Activated naive CD8-positive, alpha-beta T cell (primary cell): ENCODE data around the gene AHDC1.

ENCODE experiments used
- H3K27ac Mint-ChIP-seq: one replicate; pipeline ENCODE4 v1.8.0; 2021; ENCODE audit warnings: mixed read lengths
- H3K27me3 Mint-ChIP-seq: one replicate; pipeline ENCODE4 v1.8.0; 2021; ENCODE audit warnings: mixed read lengths
- H3K36me3 Mint-ChIP-seq: one replicate; pipeline ENCODE4 v1.8.0; 2021; ENCODE audit warnings: mixed read lengths
- H3K4me1 Mint-ChIP-seq: one replicate; pipeline ENCODE4 v1.8.0; 2021; ENCODE audit warnings: low read depth, mixed read lengths
- H3K4me3 Mint-ChIP-seq: one replicate; pipeline ENCODE4 v1.8.0; 2021; ENCODE audit warnings: mild to moderate bottlenecking, mixed read lengths
- H3K9me3 Mint-ChIP-seq: one replicate; pipeline ENCODE4 v1.8.0; 2021; ENCODE audit warnings: low read depth, mixed read lengths

AHDC1 gene

GRCh38 chr1:27589441-27589840, 14.5 kb downstream of the AHDC1 start:
- no peaks in the 10 kb centered on the region for H3K27me3 Mint-ChIP-seq
- H3K4me1 Mint-ChIP-seq, result peaks cover 1% of the 10 kb centered on the region
- H3K9me3 Mint-ChIP-seq, result no peaks in the 10 kb centered on the region
- H3K27ac Mint-ChIP-seq, result no peak overlapping the region
- no peaks in the 10 kb centered on the region for H3K36me3 Mint-ChIP-seq
- H3K4me3 Mint-ChIP-seq, result no peak overlapping the region

- Mint-ChIP-seq H3K4me1 (peaks cover 1% of the 10 kb centered on the region), H3K36me3 (peaks cover under 1% of the 10 kb centered on the region), H3K9me3 (no peaks in the 10 kb centered on the region), H3K27ac (no peak overlapping the region), H3K27me3 (no peaks in the 10 kb centered on the region), H3K4me3 (no peak overlapping the region)
Measured at GRCh38 chr1:27588256-27589232, 15.4 kb downstream of the AHDC1 start.

GRCh38 chr1:27585684-27586083, 18.3 kb downstream of the AHDC1 start:
- H3K27me3 Mint-ChIP-seq, result no peaks in the 10 kb centered on the region
- no peaks in the 10 kb centered on the region for H3K9me3 Mint-ChIP-seq
- H3K4me3 Mint-ChIP-seq, result no peak overlapping the region
- H3K4me1 Mint-ChIP-seq, result no peaks in the 10 kb centered on the region
- peaks cover 5% of the 10 kb centered on the region for H3K36me3 Mint-ChIP-seq
- no peak overlapping the region for H3K27ac Mint-ChIP-seq

DNA sequence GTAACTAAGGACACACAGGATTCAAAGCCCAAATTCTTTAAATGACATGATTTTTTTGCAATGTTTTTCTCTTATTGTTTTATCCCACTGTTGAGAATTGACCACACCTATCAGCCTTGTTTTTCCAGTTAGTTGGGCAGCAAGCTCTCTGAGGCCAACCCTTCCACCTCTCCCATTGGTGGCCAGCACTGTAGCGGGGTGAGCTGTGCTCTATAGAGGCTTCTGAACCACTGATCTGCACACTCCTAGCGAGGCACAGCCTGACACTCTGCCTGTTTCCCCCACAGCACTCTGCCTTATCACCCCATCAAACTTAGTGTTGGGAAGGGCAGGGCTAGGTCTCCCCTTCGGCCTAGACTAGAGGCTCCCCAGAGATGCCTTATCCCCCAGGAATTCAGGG, 19.5 kb downstream of the AHDC1 start:
- Mint-ChIP-seq H3K4me1 (peaks cover 5% of the 10 kb centered on the region), H3K4me3 (no peak overlapping the region), H3K9me3 (no peaks in the 10 kb centered on the region), H3K36me3 (peaks cover 5% of the 10 kb centered on the region), H3K27me3 (no peaks in the 10 kb centered on the region), H3K27ac (no peak overlapping the region)

DNA sequence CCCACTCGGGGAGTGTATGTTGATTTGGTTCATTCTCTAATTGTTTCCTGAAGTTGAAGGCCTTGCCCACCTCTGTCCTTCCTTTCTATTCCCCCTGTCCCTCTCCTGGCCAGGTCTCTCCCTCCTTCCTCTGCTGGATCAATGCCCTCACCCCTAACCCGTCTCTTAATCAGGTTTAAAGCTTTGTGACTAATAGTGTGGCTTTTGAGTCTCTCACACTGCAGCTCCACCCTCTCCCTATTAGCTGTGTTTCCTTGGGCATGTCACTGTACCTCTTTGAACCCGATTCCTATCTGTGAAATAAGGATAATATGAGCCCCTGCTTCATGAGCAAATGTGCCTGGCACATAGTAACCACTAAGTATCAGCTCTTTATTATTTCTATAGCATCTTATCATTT, 20.5 kb downstream of the AHDC1 start:
- no peak overlapping the region for H3K27ac Mint-ChIP-seq
- H3K9me3 Mint-ChIP-seq, result no peaks in the 10 kb centered on the region
- H3K27me3 Mint-ChIP-seq, result no peaks in the 10 kb centered on the region
- no peak overlapping the region for H3K4me3 Mint-ChIP-seq
- peaks cover 10% of the 10 kb centered on the region for H3K4me1 Mint-ChIP-seq
- peaks cover 5% of the 10 kb centered on the region for H3K36me3 Mint-ChIP-seq

- peaks cover 14% of the 10 kb centered on the region for H3K4me1 Mint-ChIP-seq
- no peak overlapping the region for H3K27ac Mint-ChIP-seq
- H3K4me3 Mint-ChIP-seq, result no peak overlapping the region
- H3K9me3 Mint-ChIP-seq, result no peaks in the 10 kb centered on the region
- no peaks in the 10 kb centered on the region for H3K27me3 Mint-ChIP-seq
- peaks cover 5% of the 10 kb centered on the region for H3K36me3 Mint-ChIP-seq
Measured at GRCh38 chr1:27581823-27582243, 22.1 kb downstream of the AHDC1 start.

DNA sequence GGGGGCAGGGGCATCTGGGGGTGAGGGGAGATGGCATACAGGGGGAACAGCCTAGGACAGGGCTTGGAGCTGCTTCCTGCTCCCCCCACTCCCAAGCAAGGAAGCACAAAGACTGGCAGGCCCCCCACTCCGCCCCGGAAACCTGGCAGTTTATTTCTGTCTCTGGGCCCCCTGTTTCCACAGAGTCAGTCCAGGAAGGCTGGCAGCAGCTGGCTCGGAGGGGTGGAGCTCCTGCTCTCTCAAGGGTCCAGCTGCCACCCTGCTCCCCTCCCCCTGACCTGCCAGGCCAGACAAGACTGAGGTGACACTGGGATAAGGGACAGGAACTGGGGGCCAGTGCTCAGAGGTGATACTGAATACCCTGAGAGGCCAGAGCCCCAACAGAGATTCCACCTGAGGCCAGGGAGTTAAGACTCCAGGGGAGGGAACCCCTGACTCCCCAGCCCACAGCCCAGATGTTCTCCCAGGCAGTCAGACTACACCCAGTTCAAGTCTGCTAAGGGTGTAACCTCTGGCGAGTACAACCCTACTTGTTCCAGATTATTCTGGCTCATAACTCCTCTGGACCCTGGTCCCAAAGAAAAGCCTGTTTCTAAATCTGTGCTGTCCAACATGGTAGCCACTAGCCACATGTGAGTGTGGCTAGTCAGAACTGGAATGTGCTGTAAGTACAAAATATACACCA, 26.3 kb downstream of the AHDC1 start:
- H3K9me3 Mint-ChIP-seq, result no peaks in the 10 kb centered on the region
- no peak overlapping the region for H3K4me3 Mint-ChIP-seq
- no peaks in the 10 kb centered on the region for H3K36me3 Mint-ChIP-seq
- H3K27ac Mint-ChIP-seq, result no peak overlapping the region
- no peaks in the 10 kb centered on the region for H3K27me3 Mint-ChIP-seq
- H3K4me1 Mint-ChIP-seq, result peaks cover 25% of the 10 kb centered on the region

DNA sequence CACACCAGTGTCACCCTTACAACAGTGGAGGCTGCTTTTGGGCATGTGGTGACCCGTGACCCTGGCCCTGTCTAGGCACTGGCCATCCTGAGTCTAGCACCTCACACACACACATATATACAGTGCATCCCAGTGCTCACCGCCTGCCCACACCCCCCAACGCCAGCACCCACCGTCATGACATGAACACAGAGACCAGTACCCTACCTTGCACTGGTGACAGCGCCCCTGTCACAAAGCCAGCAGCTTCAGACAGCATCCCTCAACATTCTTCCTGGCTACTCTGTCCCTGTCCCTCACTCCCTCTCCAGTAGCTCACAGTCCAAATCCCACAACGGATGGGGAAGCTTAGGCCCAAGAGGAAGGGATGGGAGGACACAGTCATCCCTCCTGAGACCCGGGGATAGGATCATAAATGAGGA, 27.1 kb downstream of the AHDC1 start:
- Mint-ChIP-seq H3K36me3 (no peaks in the 10 kb centered on the region), H3K9me3 (no peaks in the 10 kb centered on the region), H3K4me3 (peak overlapping the region; percentile 47), H3K27ac (no peak overlapping the region), H3K4me1 (peaks cover 25% of the 10 kb centered on the region), H3K27me3 (no peaks in the 10 kb centered on the region)

- peaks cover 27% of the 10 kb centered on the region for H3K4me1 Mint-ChIP-seq
- H3K27ac Mint-ChIP-seq, result no peak overlapping the region
- H3K27me3 Mint-ChIP-seq, result no peaks in the 10 kb centered on the region
- no peaks in the 10 kb centered on the region for H3K36me3 Mint-ChIP-seq
- H3K9me3 Mint-ChIP-seq, result no peaks in the 10 kb centered on the region
- H3K4me3 Mint-ChIP-seq, result peak overlapping the region; percentile 47
Measured at GRCh38 chr1:27575840-27576331, 28.1 kb downstream of the AHDC1 start.

DNA sequence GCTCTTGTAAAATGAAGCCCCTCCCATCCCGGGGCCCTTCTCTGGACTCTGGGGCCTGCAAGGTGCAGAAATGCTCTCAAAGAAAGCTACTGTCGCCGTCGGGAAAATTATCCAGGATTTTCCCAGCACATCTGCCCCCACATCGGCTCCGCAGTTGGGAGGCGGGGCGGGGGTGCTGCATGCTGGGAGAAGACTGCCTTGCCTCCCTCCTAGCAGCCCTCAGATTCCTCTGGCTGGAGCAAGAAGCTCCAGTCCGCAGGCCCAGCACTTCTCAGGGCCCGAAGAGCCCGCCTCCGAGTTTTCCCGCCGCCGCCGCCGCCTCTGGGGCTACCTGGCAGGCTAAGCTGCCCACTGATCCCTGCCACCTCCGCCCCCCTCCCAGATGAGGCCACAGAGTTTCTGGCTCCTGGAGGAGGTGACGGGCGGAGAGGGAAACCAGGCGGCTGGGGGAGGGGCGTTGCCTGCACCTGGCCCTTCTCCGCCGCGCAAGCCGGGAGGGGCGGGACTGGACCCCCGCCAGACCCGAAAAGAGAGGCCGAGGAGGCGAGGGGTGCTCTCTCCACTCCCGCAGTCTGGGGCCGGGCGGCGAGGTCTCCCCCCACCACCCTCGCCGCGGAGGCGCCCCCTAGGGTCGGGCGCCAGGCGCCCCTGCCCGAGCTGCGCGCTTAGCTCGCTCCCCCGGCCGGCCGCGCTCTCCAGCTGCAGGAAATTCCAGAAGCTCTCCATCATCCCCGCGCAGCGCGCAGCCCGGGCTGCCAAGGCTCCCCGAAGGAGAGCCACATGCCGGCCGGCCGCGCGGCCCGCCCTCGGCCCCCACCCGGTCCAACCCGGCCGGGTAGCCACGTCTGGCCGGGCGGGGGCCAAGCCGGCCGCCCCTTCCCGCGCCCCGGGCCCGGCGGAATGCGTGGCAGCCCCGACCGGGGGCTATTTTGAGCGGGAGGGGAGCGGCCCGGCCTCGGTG, 28.8 kb downstream of the AHDC1 start:
- no peaks in the 10 kb centered on the region for H3K27me3 Mint-ChIP-seq
- H3K36me3 Mint-ChIP-seq, result no peaks in the 10 kb centered on the region
- no peak overlapping the region for H3K27ac Mint-ChIP-seq
- peaks cover 26% of the 10 kb centered on the region for H3K4me1 Mint-ChIP-seq
- no peak overlapping the region for H3K4me3 Mint-ChIP-seq
- H3K9me3 Mint-ChIP-seq, result no peaks in the 10 kb centered on the region

DNA sequence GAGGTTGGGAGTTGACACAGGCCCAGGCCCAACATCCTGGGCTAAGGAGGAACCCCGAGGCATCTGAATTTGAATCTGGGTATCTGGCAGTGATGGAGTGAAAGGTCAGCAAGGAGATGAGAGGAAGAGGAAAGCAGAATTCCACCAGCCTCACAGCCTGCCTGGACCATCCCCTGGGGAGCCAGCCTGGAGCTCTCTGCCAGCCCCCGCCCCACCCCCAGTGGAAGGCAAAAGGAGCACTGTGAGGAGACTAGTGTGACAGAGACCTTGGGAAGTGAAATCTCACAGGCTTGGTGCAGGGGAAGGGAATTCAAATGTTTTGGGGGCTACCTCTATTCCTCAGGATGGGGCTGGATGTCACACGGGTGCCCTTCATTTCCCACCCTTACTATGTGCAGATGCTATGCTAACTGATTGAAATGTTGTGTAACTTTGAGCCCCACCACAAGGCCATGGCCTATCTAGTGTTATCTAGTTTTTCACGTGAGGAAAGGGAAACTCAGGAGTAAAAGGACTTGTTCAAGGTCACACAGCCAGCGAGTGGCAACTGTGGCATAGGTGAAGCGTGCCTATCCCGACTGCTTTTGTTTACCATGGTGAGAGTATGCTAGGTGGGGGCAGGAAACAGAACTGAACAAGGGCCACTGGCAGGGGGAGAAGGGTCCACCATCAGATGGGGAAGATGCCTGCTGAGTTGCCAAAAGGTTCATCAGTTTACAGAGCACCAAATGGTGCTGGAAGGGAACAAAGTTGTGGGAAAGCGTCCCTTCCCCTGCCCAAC, 29.8 kb downstream of the AHDC1 start:
- peak overlapping the region; percentile 67 for H3K4me3 Mint-ChIP-seq
- no peaks in the 10 kb centered on the region for H3K27me3 Mint-ChIP-seq
- H3K27ac Mint-ChIP-seq, result peak overlapping the region; percentile 70
- peaks cover 25% of the 10 kb centered on the region for H3K4me1 Mint-ChIP-seq
- H3K36me3 Mint-ChIP-seq, result no peaks in the 10 kb centered on the region
- no peaks in the 10 kb centered on the region for H3K9me3 Mint-ChIP-seq

- Mint-ChIP-seq H3K36me3 (no peaks in the 10 kb centered on the region), H3K27me3 (no peaks in the 10 kb centered on the region), H3K27ac (no peak overlapping the region), H3K4me1 (peaks cover 29% of the 10 kb centered on the region), H3K9me3 (no peaks in the 10 kb centered on the region), H3K4me3 (no peak overlapping the region)
Measured at GRCh38 chr1:27572679-27573426, 31.1 kb downstream of the AHDC1 start.

- H3K9me3 Mint-ChIP-seq, result no peaks in the 10 kb centered on the region
- peaks cover 34% of the 10 kb centered on the region for H3K4me1 Mint-ChIP-seq
- no peak overlapping the region for H3K27ac Mint-ChIP-seq
Measured at GRCh38 chr1:27572019-27572678, 31.8 kb downstream of the AHDC1 start.

More at GRCh38 chr1:27572019-27572678, 31.8 kb downstream of the AHDC1 start:
- Mint-ChIP-seq H3K4me3 (no peak overlapping the region), H3K36me3 (no peaks in the 10 kb centered on the region), H3K27me3 (no peaks in the 10 kb centered on the region)
